ENCODE data around the gene SYTL5. TPM values are rescaled to one million over a fixed set of nuclear protein-coding genes. Genes with fewer than 3 reads are reported as not detected.

SYTL5 gene
- total RNA-seq, 1 donor, result not detected

- DNase-seq (ENCODE audit: low read depth in 2 of 3, low spot score in 2 of 3), result no peak
These were observed 12.5 kb downstream of the SYTL5 start for GRCh38 chrX:38018766-38019425.

DNA sequence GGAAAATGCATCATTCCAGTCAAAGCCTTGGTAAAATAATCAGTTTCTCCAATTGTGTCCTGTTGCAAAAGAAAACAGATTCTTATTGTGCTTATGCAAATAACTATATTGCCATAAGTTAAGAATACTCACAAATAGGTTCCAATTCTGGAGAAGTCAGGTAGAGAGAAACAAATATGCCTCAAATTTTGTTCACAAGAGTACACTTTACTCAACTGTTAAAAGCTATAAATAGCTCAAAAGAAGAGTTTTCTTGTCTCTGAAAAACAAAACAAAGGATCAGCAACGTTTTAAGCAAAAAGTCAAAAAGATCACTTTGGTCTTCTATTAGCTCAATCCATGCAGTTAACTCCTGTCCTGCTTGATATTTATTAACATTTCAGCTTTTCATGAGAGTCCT lies 21.9 kb downstream of the SYTL5 start:
- no peak for DNase-seq (ENCODE audit: low read depth in 2 of 3, low spot score in 2 of 3)

DNA sequence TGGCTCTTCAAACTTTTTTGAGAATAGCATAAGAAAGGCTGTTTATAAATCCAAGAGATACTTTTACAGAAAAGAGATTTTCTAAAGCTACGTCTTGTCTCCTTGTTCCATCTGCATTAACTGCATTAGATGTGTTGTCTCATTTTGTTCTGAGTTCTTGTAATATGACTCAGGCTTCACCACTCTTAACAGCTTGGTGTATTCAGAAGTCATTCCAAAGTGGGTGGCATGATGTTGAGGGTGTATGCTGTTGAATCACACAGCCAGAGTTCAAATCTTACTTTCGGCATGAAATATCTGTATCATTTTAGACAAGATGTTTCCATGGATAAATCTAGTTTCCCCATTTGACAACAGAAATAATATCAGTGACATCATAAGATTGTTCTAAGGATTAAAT lies 30.1 kb downstream of the SYTL5 start:
- no peak for DNase-seq (ENCODE audit: low read depth in 2 of 3, low spot score in 2 of 3)

DNA sequence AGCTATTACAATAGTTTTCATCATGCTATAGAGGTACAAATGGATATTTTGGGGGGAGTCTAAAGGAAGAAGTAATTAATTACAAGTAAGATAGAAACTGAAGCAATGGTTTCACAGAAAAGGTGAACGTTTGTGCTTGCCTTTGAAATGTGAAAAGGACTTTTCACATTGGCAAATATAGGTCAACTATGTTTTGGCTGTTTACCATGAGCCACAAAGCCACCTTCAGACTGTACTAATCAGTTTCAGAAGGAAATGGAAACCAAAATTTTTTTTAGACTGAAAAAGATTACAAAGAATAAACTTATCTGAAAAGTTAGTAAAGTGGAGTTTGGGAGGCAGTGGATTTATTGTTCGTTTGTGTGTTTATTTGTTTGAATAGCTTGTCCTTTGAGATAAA lies 32.1 kb downstream of the SYTL5 start:
- no peak for DNase-seq (ENCODE audit: low read depth in 2 of 3, low spot score in 2 of 3)

DNA sequence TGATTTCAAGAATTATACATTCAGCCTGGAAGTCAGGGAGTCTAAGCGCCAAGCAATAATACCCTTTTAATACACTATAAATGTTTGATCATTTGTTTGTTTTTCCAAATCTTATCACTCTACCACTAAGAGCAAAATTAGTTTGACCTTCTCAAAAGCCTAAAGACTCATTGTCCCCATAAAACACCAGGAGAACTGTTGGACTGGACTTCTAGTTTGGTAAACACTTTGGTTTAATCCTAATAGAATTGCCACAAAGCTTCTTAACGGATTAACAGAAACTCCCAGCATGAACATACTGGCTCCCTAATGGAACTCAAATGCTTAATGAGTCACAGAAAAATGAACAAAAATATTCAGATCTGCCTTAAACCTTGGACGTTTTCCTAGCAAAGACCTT lies 34.9 kb downstream of the SYTL5 start:
- DNase-seq (ENCODE audit: low read depth in 2 of 3, low spot score in 2 of 3), result no peak

DNA sequence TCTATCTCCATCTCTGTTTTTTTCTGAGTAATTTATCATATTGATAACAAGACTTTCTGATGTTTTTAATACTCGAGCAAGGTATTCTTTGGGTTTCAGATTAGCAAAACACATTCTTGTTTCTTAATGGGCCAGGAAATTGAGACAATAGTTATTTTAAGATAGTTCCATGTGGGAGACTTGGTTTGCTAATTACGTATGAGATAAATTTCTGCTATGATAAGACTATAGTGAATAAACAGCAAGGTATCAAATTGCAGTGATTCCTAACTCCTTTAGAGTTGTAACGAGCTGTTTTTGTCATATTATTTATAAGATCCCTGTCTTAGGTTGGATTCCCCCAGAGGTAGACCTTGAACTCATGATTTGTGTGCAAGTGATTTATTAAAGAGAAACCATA lies 38.3 kb downstream of the SYTL5 start:
- DNase-seq (ENCODE audit: low read depth in 2 of 3, low spot score in 2 of 3), result no peak

- DNase-seq (ENCODE audit: low read depth in 2 of 3, low spot score in 2 of 3), result no peak
These were observed 39.3 kb downstream of the SYTL5 start for GRCh38 chrX:38045538-38046096.

GRCh38 chrX:38048886-38049285 lies 42.5 kb downstream of the SYTL5 start:
- DNase-seq (ENCODE audit: low read depth in 2 of 3, low spot score in 2 of 3), result no peak

DNA sequence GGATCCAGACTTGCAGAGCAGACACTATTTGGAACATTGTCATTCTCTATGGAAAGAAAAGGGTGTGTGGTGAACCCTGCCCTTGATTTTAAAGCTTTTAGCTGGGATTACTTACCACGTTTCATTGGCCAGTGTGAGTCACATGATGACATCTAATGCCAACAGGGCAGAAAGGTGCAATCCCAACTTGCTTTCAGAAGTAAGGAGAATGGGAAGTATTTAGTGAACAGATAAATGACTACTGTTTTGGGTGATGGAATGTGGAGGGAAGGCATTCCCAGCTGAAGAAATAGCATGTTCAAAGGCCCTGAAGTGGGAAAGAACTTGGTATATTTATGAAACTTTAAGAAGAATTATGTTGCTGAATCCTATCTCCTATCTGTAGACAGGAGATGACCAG lies 44.5 kb downstream of the SYTL5 start:
- no peak for DNase-seq (ENCODE audit: low read depth in 2 of 3, low spot score in 2 of 3)

- no peak for DNase-seq (ENCODE audit: low read depth in 2 of 3, low spot score in 2 of 3)
These were observed 45.7 kb downstream of the SYTL5 start for GRCh38 chrX:38052096-38052495.

GRCh38 chrX:38055170-38055847 lies 49.0 kb downstream of the SYTL5 start:
- no peak for DNase-seq (ENCODE audit: low read depth in 2 of 3, low spot score in 2 of 3)

DNA sequence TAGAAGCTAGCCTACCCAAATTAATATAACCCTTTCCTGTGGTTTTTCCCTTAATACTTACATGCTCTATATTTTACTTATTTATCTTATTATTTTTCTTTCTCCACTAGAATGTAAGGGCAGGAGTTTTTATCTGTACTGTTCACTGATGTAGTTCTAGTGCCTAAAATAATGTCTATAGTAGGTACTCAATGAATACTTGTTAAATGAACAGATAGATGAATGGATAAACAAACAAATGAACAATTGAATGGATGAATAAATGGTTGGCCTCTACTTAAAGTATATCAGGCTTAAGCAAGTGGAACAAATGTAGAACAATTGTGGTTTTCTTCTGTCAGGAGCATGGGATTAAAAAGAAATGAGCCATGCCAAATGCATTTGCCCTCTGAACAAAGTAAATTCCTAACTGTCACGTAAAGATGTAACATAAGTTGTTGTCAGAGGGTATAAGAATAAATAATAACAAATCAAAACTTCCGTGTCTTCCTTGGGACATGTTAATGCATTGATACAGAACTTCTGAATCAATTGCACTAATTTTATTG lies 54.1 kb downstream of the SYTL5 start:
- no peak for DNase-seq (ENCODE audit: low read depth in 2 of 3, low spot score in 2 of 3)

DNA sequence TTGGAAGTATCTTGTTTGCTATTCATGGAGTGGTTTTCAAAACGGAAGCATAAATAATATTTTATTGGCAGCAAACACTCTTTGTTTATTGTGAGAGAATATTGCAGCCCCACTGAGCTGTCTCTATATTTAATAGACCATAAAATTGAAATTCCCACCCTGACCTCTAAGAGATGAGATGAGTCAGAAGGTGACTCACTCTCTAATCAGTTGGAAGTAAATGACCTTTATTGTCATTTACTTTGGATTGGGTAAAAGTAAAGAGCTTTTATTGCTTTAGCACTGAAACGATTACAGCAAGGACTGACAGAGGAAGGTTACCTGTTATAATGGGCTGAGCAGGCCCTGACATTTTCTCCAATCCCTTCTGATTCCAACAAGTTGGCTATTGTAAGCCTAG lies 55.0 kb downstream of the SYTL5 start:
- DNase-seq (ENCODE audit: low read depth in 2 of 3, low spot score in 2 of 3), result no peak

DNA sequence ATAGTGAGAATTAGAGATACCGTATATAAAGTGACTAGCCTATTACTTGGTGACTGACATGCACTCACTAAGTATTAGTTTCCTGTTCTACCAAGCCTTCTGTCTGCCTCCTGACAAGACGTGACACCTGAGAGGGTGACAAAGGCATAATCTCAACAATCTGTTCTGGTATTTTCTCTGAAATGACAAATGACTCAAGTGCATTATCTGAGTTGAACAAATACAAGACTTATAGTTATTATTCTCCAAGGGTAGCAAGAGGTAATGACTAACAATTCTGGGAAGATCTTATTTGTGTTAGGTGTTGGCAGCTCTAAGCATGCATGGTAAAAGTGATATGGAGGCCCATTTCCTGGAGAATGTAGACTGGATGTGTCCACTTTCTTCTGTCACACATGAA lies 60.6 kb downstream of the SYTL5 start:
- DNase-seq (ENCODE audit: low read depth in 2 of 3, low spot score in 2 of 3), result no peak

GRCh38 chrX:38069273-38069672 lies 62.9 kb downstream of the SYTL5 start:
- DNase-seq (ENCODE audit: low read depth in 2 of 3, low spot score in 2 of 3), result no peak

- no peak for DNase-seq (ENCODE audit: low read depth in 2 of 3, low spot score in 2 of 3)
These were observed 63.6 kb downstream of the SYTL5 start for GRCh38 chrX:38069991-38070390.

GRCh38 chrX:38079463-38079862 lies 73.1 kb downstream of the SYTL5 start:
- DNase-seq (ENCODE audit: low read depth in 2 of 3, low spot score in 2 of 3), result no peak

GRCh38 chrX:38080808-38081207 lies 74.5 kb downstream of the SYTL5 start:
- no peak for DNase-seq (ENCODE audit: low read depth in 2 of 3, low spot score in 2 of 3)

DNA sequence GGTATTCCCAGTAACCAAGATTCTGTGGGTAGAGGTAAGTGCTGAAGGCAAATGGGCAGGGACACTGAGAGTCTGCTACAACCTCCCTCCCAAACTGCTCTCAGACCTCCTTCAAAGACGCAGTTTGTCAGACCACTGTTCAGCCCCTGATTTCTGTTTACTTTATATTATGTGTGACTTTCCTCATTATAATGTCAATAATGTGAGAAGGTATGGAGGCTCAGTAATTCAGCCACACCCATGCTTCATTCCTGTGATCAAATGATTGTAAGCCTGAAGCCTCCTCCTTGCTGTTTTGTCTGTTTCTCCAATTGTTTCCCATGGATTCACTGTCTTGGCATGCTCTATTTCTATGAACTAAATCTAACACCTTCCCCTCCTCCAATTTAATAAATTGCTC lies 75.6 kb downstream of the SYTL5 start:
- no peak for DNase-seq (ENCODE audit: low read depth in 2 of 3, low spot score in 2 of 3)

DNA sequence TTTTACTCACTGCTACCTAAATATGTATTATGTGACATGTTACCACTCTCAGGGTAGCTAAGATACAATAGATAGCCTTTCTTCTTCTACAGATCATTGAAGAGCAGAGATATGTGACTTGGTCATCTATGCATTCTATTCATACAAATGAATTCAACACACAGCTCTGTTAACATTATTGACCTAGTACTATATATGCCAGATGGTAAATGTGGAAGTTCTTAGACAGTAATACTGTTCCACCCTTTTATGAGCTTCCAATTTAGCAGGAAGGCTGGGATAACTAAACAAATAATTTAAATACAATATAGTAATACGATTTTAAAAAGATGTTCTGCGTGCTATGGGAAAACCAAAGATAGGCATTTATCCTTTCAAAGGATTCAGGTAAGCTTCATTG lies 76.0 kb downstream of the SYTL5 start:
- no peak for DNase-seq (ENCODE audit: low read depth in 2 of 3, low spot score in 2 of 3)

DNA sequence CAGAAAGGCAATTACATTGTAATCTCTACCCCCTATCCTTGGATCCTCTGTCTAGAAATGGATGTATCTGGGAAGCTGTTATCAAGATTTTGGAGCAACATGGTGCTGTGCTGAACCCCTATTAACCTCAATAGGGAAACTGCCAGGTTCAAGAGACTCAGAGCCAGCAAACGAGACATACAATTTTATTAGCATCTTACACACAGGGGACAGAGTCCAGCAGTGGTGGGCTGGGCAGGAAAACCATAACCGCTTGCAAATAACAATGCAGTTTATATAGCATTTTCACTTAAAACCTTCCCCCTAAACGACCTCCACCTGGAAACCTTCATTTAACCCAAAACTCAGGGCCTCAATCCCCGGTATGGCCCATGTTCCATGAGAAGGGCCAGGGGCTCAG lies 79.5 kb downstream of the SYTL5 start:
- no peak for DNase-seq (ENCODE audit: low read depth in 2 of 3, low spot score in 2 of 3)

Measured in hematopoietic multipotent progenitor cell (in vitro differentiated cells).